GM13977 (cell line): ENCODE data around the gene TCERG1L.
"Not testable (repeated sequence)": the region's sequence is repeated elsewhere in the genome, so short reads cannot be mapped to it uniquely, and the experiment has no call there.

Experiments used
- DNase-seq: peaks from one replicate; pipeline ENCODE4 v3.0.0; 2012; ENCODE audit warnings: low spot score
- in situ Hi-C: fragments of 300-500 bp; cut with MboI; formaldehyde crosslinking; loops from one replicate; pipeline ENCODE4 v1.12.0; 2022; ENCODE audit warnings: low sequenced_read_pairs, low pct_unique_long_range_greater_than_20kb, mixed read lengths, inconsistent platforms; ENCODE audit not compliant: unreplicated experiment
- TF ChIP-seq, protein P1 (sequence below): IDR thresholded peaks from 2 replicates; pipeline ENCODE4 v1.5.1; 2012; ENCODE audit warnings: mild to moderate bottlenecking, control low read depth; ENCODE audit not compliant: insufficient read depth; ENCODE audit errors: extremely low read depth, missing control alignments

Gene TCERG1L

DNA sequence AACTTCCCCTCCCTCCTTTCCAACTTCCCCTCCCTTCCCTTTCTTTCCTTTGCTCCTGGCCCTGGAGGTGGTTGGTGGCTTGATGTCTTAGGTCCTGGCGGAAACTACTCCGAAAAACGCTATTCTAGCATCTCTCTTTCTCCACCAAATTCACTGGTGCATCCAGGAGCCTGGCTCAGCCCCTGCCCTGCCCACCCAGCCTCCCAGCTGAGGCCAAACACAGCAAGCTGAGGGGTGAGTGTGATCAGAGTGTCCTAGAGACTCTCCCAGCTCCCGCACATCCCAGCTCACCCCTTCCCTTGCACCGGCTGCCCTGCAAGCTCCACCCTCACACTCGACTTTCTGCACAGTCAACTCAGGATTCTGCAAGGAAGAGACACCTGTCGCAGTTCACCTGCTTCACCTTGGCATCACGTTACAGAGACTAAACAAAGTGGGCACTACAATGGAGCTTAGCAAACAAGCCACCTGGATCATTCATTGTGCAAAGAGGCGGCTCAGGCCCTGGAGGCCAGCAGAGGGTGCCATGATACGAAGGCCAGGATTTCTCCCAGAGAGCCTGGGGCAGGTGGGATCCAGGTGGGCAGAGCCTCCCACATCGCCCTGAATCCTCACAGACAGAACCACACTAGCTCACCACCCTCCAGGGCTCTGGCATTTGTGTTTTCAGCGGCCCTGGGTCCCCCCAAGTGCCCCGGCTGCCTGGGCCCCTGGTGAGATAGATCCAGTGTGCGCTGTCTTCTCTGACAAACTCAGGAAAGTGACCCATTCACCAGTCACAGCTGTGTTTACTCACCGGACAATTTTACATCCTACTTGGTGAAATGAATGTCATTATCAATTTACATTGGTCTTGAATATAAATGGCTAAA, 169.6 kb downstream of the TCERG1L start:
- DNase-seq, result no peak
- in situ Hi-C loops, result no loop called here
- TF ChIP-seq, protein P1, sequence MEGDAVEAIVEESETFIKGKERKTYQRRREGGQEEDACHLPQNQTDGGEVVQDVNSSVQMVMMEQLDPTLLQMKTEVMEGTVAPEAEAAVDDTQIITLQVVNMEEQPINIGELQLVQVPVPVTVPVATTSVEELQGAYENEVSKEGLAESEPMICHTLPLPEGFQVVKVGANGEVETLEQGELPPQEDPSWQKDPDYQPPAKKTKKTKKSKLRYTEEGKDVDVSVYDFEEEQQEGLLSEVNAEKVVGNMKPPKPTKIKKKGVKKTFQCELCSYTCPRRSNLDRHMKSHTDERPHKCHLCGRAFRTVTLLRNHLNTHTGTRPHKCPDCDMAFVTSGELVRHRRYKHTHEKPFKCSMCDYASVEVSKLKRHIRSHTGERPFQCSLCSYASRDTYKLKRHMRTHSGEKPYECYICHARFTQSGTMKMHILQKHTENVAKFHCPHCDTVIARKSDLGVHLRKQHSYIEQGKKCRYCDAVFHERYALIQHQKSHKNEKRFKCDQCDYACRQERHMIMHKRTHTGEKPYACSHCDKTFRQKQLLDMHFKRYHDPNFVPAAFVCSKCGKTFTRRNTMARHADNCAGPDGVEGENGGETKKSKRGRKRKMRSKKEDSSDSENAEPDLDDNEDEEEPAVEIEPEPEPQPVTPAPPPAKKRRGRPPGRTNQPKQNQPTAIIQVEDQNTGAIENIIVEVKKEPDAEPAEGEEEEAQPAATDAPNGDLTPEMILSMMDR, result no peak

DNA sequence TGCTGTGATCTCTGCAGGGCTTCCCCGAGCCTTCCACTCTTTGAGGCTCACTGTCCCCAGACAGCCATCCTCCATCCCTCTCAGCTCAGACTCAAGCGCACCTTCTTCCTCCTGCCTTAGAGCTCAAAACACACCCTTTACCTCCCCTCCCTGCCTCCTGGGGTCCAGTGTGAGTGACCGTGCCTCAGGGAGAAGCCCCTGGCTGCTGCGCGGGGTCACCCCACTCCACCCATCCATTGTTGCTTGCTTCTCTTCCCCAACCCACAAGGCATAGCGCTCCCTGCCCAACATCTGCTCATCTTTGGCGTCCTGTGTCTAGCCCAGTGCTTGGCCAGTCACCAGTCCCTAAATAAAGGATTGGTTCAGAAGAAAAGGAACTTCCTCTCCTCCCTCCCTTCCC, 170.3 kb downstream of the TCERG1L start:
- TF ChIP-seq, protein P1, result no peak
- in situ Hi-C loops, result no loop called here

DNA sequence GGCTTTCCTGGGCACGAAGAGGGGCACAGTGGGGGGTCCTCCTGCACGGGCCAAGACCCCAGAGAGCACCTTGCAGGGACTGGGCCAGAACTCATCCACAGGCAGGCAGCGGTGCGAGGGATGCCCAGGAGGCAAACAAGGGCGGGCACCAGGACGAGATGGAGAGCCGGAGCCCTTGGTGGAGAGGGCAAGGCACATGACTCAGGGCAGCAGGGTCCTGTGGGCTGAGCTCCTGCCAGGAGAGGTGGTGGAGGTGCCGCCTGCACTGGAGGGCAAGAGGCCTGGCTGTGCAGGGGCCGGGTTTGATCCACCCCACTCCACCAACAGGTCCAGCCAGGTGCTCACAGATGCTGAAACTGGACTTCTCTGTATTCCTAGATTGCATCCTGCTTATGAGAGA, 170.9 kb downstream of the TCERG1L start:
- in situ Hi-C loops, result no loop called here

More for the DNA sequence above, 170.3 kb downstream of the TCERG1L start:
- DNase-seq, result no peak

DNA sequence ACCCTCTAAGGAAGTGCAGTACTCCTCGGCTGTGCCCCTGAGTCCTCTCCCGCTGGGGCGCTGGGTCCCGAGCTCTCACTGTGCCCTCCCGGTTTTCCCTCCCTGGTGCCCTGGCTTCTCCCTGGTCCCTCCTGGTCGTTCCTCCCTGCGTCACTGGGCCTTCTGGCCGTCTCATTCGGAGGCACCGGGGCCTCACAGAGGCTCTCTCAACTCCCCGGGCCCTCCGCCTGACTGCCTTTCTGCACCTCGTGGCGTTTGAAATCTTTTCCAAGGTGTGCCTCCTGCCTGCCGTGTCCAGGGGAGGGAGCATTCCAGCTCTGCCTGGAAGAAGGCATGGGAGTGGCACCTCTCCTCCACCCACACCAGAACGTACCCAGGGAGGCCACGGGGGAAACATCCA, 174.3 kb downstream of the TCERG1L start:
- no peak for DNase-seq
- TF ChIP-seq, protein P1, result no peak
- in situ Hi-C loops, result no loop called here

More for the DNA sequence above, 170.9 kb downstream of the TCERG1L start:
- no peak for DNase-seq
- TF ChIP-seq, protein P1, result no peak

DNA sequence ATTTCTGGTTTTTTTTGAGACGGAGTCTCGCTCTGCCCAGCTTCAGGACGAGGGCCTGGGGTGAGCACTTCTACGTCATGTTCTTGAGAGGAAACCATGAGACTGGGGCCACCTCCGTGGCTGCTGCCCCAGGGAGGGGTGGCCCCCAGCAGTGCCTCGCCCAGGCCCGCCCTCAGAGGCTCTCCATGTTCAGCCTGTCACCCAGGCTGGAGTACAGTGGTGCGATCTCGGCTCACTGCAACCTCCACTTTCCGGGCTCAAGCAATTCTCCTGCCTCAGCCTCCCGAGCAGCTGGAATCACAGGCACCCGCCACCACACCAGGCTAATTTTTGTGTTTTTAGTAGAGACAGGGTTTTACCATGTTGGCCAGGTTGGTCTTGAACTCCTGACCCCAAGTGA, 175.2 kb downstream of the TCERG1L start:
- in situ Hi-C loops, result not testable (repeated sequence)

DNA sequence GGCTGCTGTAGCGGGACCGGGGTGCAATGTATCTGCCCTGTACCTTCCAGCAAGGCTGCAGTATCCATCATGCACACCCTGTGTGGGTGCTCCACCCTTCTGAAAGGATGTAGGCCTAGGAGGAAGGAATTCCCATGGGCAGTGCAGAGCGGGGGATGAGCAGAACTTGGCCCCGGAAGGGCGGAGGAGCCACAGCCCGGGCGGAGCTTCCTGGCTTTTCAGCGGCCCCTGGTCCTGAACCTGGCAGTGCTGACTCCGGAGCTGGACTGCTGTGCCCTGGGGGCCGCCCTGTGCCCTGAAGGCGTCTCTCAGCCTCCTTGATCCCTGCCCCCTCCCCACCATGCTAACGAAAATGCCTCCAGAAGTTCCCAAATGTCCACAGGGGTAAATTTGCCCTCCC, 175.8 kb downstream of the TCERG1L start:
- in situ Hi-C loops, result no loop called here
- no peak for DNase-seq
- TF ChIP-seq, protein P1, result no peak

More for the DNA sequence above, 175.2 kb downstream of the TCERG1L start:
- not testable (repeated sequence) for DNase-seq

DNA sequence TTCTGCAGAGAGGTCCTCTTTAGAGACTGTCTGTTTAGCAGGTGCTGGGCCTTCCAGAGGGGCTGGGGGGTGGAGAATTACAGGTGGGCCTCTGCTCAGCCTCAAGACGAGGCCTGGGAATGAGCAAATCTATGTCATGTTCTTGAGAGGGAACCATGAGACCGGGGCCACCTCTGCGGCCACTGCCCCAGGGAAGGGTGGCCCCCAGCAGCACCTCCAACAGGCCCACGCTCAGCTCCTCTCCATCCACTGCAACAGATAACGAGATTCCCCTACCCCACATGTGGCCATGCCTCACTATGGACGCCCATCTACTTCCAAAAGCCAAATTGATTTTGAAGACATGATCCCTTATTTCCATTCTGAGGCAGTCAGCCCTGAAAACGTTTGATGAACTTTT, 176.9 kb downstream of the TCERG1L start:
- no peak for DNase-seq
- TF ChIP-seq, protein P1, result no peak
- in situ Hi-C loops, result no loop called here
